Duodenal mucosa (tissue), 2 donors: ENCODE results near the gene GRB10.

Experiments
- H3K27ac ChIP-seq: one replicate; pipeline ENCODE4 v1.7.0; 2013; ENCODE audit warnings: low read depth, low read length
- H3K27me3 ChIP-seq, 2 donors: one replicate each; pipeline ENCODE4 v1.7.0; 2013; ENCODE audit warnings: low read length in 2 of 2, control low read depth in 1 of 2; ENCODE audit not compliant: insufficient read depth in 2 of 2, control insufficient read depth in 1 of 2
- H3K36me3 ChIP-seq, 2 donors: one replicate each; pipeline ENCODE4 v1.7.0; 2013; ENCODE audit warnings: low read length in 2 of 2, control low read depth in 1 of 2; ENCODE audit not compliant: insufficient read depth in 2 of 2, control insufficient read depth in 1 of 2
- H3K4me1 ChIP-seq, 2 donors: one replicate each; pipeline ENCODE4 v1.7.0; 2013; ENCODE audit warnings: low read length in 2 of 2, control low read depth in 1 of 2; ENCODE audit not compliant: insufficient read depth in 2 of 2, control insufficient read depth in 1 of 2
- H3K4me3 ChIP-seq, 2 donors: one replicate each; pipeline ENCODE4 v1.7.0; 2013; ENCODE audit warnings: low read length in 2 of 2, low read depth in 1 of 2
- H3K9ac ChIP-seq, 2 donors: one replicate each; pipeline ENCODE4 v1.7.0; 2013; ENCODE audit warnings: low read length in 2 of 2, low read depth in 1 of 2
- H3K9me3 ChIP-seq, 2 donors: one replicate each; pipeline ENCODE4 v1.7.0; 2013; ENCODE audit warnings: low read length in 2 of 2, control low read depth in 1 of 2; ENCODE audit not compliant: control insufficient read depth in 1 of 2

GRB10 gene

DNA sequence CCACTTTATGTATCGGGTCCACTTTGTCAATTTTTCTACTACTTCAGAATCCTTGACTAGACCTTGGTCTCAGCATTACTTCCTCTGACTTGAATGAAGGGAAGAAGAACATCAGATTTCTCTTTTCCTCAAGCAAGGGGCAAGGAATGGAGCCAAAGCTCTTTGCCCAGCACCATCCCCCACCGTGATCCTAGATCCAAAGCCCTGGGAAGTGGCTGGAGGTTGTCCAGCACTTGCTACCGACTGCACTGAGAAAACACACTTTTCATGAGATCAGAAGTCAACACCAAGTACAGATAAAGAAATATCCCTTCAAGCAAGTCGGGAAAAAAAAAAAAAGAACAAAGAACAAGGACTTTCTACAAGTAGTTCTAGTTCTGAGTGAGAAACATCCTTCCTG, 115.4 kb downstream of the GRB10 start:
- peaks cover 17 to 19% of the 10 kb centered on the region in 2 donors for H3K4me1 ChIP-seq
- no peak overlapping the region for H3K4me3 ChIP-seq
- H3K9ac ChIP-seq: no peak overlapping the region
- H3K27me3 ChIP-seq: no peaks in the 10 kb centered on the region
- peaks cover 5 to 17% of the 10 kb centered on the region in 2 donors for H3K36me3 ChIP-seq
- H3K27ac ChIP-seq: no peak overlapping the region
- no peaks in the 10 kb centered on the region for H3K9me3 ChIP-seq

DNA sequence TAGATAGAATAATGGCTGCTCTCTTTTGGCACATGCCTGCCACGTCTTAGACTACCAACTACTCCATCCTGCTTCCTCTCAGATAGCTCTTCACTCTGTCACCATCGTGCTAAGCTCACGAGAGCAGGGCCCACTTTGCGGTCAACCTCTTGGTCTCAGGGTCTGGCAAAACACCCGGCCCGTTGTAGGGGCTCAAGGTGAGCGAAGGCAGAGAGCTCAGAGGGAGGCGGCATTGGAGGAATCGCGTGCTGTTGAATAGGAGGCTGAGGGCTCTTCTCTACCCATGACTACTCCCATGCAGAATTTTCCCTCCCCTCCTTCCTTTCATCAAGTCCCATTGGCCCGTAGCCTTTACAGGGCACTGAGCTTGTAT, 116.6 kb downstream of the GRB10 start:
- H3K9ac ChIP-seq: no peak overlapping the region
- no peak overlapping the region for H3K4me3 ChIP-seq
- H3K36me3 ChIP-seq: peaks cover 5 to 25% of the 10 kb centered on the region in 2 donors
- no peak overlapping the region for H3K27ac ChIP-seq
- no peaks in the 10 kb centered on the region for H3K9me3 ChIP-seq
- H3K4me1 ChIP-seq: peaks cover 17 to 28% of the 10 kb centered on the region in 2 donors
- no peaks in the 10 kb centered on the region for H3K27me3 ChIP-seq

DNA sequence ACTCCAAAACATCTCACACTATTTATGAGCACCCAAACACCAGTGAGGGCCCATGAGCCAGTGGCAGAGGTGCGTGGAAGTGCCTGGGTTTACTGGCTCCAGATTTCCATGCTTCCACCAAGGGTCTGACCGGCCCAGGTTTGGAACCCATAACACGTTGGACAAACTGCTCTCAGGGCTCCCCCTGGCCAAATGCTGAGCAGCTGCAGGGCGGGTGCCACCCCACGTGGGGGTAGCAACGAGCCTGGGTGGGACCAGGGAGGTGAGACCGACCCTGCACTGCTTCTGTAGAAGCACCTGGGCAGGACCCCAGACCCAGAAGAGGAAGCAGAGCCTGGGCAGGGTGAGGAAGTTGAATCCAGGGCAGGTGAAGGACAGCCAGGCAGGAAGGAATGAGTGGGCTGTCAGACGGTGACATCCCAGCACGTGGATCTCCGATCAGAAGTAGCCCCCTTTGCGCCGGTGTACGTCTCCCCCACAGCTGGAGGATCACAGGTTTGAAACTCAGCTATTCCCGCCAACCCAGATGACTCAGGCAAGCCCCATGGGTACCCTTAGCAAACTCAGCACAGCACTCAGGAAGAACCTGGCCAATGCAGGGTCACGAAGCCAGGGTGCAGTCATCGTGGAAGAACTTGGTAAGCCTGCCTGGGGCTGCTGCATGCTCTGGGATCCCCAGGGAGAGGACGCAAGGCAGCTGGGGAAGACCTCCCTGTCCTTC, 117.1 kb downstream of the GRB10 start:
- Histone ChIP-seq H3K4me1 (peaks cover 17 to 33% of the 10 kb centered on the region in 2 donors), H3K27me3 (no peaks in the 10 kb centered on the region), H3K9ac (no peak overlapping the region), H3K9me3 (no peaks in the 10 kb centered on the region), H3K36me3 (peaks cover 5 to 22% of the 10 kb centered on the region in 2 donors), H3K4me3 (no peak overlapping the region), H3K27ac (no peak overlapping the region)

DNA sequence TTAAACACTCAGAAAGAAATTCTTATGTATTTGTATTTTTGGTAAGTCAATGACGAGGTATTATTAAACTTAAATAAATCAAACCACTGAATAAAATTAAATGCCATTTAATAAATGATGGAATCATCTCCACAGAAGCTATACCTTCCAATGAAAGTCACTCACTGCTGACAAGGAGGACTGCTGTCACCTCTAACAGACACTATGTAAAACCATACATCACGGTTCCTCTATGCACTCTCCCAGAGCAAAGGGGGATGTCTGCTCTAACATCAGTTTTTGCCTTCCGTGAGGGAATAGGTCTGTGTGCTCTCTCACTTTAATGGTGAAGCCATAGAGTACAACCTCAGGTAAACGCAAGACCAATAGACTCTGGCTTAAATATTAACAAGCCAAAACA, 117.8 kb downstream of the GRB10 start:
- Histone ChIP-seq H3K4me1 (peaks cover 17 to 40% of the 10 kb centered on the region in 2 donors), H3K27ac (no peak overlapping the region)

DNA sequence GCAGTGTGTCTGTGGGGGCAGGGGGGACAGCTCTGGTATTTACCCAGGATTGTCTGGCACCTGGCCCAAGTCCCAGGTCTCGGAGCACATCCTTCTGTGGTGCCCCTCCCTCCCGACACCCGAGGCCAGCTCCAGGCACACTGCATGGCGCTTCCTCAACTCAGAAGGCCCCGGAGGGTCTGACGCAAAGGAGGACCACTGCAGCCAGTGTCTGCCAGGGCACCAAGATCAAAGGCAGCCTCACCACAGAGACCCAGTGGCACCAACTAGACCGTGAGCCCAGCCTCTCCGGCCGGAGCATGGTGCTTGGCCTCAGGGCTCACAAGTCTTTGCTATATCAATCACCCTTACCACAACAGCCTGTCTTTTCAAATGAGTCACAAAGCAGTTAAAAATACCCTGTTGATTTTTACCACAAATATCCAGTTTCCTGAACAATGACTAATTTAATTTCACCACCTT, 118.2 kb downstream of the GRB10 start:
- Histone ChIP-seq H3K9ac (no peak overlapping the region), H3K9me3 (no peaks in the 10 kb centered on the region), H3K4me1 (peaks cover 17 to 40% of the 10 kb centered on the region in 2 donors), H3K27ac (no peak overlapping the region), H3K4me3 (no peak overlapping the region), H3K36me3 (peaks cover 0 to 24% of the 10 kb centered on the region in 2 donors), H3K27me3 (no peaks in the 10 kb centered on the region)

More for the DNA sequence above, 117.8 kb downstream of the GRB10 start:
- Histone ChIP-seq H3K36me3 (peaks cover 4 to 26% of the 10 kb centered on the region in 2 donors), H3K9ac (no peak overlapping the region), H3K4me3 (no peak overlapping the region), H3K9me3 (no peaks in the 10 kb centered on the region), H3K27me3 (no peaks in the 10 kb centered on the region)

DNA sequence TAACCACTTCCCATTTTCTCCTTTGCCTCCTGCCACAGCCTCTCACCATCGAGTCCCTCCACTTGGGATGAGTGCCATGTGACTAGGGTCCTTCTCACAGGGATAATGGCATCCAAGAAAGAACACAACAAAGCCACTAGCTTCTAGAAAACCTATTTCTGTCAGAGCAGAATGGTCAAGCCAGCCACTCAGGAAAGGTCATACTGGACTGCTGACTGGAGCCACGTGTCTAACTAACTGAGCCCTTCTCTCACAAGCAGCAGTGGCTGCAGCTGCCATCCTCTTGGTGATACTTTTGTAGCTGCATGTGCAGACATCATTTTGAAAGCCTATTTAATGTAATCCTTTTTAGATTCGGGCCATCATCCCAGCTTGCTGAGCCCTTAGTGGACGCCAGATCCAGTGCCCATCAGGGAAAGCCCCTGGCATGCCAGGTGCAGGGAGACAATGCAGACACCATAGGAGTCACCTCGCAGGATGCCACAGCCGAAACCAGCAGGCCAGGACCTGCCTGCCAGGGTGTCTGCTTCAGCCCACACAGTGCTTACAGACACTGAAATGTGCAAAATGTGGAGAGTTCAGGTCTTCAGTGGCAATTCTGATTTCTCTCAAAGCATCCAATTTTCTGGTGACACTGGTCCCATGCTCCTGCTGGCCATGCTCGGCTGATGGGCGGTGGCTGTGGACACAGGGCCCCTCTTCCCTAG, 119.1 kb downstream of the GRB10 start:
- peaks cover 0 to 24% of the 10 kb centered on the region in 2 donors for H3K36me3 ChIP-seq
- H3K27ac ChIP-seq: no peak overlapping the region
- peaks cover 16 to 38% of the 10 kb centered on the region in 2 donors for H3K4me1 ChIP-seq
- H3K27me3 ChIP-seq: no peaks in the 10 kb centered on the region
- no peaks in the 10 kb centered on the region for H3K9me3 ChIP-seq
- H3K9ac ChIP-seq: no peak overlapping the region
- no peak overlapping the region for H3K4me3 ChIP-seq

DNA sequence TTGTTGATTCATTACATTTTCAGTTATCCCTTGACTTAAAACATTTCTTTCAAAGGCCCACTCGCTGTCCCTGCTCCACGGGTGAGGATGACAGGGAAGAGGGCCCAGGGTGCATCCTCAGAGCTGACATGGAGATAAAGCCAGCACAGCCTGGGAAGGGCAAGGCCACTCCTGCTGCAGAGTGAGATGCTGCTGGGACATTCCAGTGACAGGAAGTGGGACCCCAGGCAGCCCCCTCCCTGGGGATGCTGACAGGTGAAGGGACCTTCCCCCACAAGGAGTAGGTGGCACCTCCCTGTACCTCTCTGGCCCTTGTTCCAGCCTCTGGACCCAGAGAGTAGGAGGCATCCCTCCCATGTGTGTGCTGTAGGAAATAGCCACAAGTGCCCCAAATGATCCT, 119.7 kb downstream of the GRB10 start:
- no peaks in the 10 kb centered on the region for H3K9me3 ChIP-seq
- no peak overlapping the region for H3K27ac ChIP-seq
- H3K36me3 ChIP-seq: peaks cover 0 to 24% of the 10 kb centered on the region in 2 donors
- no peaks in the 10 kb centered on the region for H3K27me3 ChIP-seq
- no peak overlapping the region for H3K4me3 ChIP-seq
- H3K4me1 ChIP-seq: peaks cover 13 to 33% of the 10 kb centered on the region in 2 donors
- no peak overlapping the region for H3K9ac ChIP-seq

DNA sequence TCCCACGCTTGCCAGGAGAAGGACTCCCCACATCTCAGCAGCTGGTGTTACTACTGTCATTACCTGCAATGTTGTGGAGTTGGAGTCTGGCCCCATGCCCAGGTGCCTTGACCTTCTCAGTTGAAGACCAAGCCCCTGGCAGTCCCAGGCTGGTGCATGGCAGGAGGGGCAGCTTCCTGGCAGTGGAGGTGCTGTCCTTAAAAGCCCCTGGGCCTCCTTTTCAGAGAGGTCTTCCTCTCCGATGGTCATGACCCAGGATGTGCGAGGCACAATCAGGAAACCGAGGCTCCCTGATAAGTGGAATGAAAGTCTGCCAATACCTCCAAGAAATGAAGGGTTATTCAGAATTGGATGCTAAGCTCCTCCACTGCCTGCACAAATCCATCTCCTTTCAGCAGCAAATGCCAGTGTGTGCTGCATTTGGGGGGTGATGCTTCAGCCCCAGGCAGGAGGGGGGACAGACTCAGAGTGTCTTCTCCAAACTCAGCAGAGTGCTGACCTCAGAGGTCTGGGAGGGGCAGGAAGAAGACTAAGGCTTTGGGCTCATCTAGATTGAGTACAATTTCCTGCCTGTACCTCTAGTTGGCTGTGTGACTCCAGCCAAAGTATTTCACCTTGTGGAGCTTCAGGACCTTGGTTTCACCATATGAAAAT, 120.5 kb downstream of the GRB10 start:
- Histone ChIP-seq H3K27ac (no peak overlapping the region), H3K4me1 (peaks cover 7 to 26% of the 10 kb centered on the region in 2 donors), H3K27me3 (no peaks in the 10 kb centered on the region), H3K4me3 (no peak overlapping the region), H3K36me3 (peaks cover 0 to 24% of the 10 kb centered on the region in 2 donors), H3K9ac (no peak overlapping the region), H3K9me3 (no peaks in the 10 kb centered on the region)

DNA sequence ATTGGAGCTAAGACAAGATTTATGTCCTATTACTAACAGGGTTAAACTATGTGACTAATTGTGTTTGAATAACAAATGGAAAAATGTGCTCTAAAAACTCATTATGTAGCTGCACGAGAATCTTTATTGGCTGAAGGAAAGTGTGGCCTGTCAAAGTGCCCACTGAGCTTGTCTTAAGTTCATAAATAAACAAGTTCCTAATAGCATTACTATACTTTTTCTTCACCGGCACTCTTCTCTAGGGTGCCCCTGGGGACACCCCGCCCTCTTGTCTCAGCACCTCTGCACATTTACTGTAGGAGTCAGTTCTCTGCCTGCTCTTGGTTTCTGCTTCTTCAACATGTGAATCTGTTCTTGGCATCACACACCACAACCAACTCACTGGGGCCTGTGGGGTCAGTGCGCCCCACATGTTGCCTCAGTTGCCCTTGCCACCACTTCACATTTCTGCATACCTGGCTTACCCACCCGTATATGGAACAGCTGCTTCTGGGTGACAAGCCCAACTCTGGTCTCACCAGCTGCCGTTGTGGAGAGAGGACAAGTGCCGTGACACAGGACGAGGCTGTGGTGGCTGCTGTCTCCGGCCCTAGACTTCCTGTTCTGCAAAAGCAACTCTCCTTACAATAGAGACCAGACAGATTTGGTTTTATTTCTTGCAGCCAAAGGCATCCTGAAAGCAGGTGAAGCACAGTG, 121.2 kb downstream of the GRB10 start:
- no peak overlapping the region for H3K27ac ChIP-seq

More for the DNA sequence above, 121.2 kb downstream of the GRB10 start:
- H3K4me3 ChIP-seq: no peak overlapping the region
- no peak overlapping the region for H3K9ac ChIP-seq
- no peaks in the 10 kb centered on the region for H3K27me3 ChIP-seq
- H3K36me3 ChIP-seq: peaks cover 0 to 24% of the 10 kb centered on the region in 2 donors
- peaks cover 5 to 29% of the 10 kb centered on the region in 2 donors for H3K4me1 ChIP-seq
- no peaks in the 10 kb centered on the region for H3K9me3 ChIP-seq
